ENCODE measurements around the gene SAP30. TPM values are rescaled to one million over a fixed set of nuclear protein-coding genes. Genes with fewer than 3 reads are reported as not detected.

SAP30 gene
- total RNA-seq, 1 experiment from 2014 or later = 13.5 TPM

DNA sequence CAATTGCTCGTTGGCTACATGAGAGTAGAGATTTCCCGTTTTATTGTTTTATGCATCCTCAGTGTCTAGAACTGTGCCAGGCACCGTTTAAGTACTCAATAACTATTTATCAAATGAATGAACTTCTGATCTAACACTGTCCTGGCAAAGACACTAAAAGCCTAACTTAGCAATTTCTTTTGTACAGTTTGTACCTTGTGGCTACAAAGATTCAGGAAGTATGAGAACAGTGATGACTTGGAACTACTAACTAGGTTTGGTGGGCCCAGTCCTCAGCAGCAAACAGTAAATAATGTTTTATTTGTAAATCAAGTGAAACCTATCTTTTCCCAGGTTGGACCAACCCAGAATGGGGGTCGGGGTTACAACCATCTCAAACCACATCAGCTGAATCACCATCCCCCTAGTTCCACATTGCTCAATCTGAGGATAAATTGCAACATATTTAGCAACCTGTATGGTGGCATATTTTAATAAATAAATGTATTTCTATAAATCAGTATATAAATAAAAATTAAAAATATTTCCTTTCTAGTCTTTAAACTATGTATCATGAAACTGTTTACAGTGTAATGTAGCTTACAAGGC lies 40.4 kb downstream of the SAP30 start:
- Histone ChIP-seq H2BK120ac (ENCODE audit: low read depth, low read length, poor library complexity, severe bottlenecking) (no peak overlapping the region), H4K5ac (ENCODE audit: insufficient read length, low read depth, low read length) (no peak overlapping the region), H3K18ac (ENCODE audit: insufficient read length, low read depth, low read length) (no peak overlapping the region), H2AFZ (ENCODE audit: low read length) (no peak overlapping the region), H3K14ac (ENCODE audit: insufficient read depth, low read length) (no peak overlapping the region), H3K9me3 (ENCODE audit: control insufficient read depth, low read depth, low read length) (no peaks in the 10 kb centered on the region), H3K27ac (ENCODE audit: insufficient read length, low read depth, low read length) (no peak overlapping the region), H3T11ph (ENCODE audit: low read length) (no peak overlapping the region), H4K20me1 (ENCODE audit: control insufficient read depth, insufficient read depth, insufficient read length) (no peaks in the 10 kb centered on the region), H3K23ac (ENCODE audit: insufficient read length, low read depth, low read length) (no peak overlapping the region), H2AK5ac (ENCODE audit: insufficient read length, low read length) (no peak overlapping the region), H3K23me2 (ENCODE audit: insufficient read length, low read depth, low read length, poor library complexity, severe bottlenecking) (no peaks in the 10 kb centered on the region), H3K9ac (ENCODE audit: extremely low read depth, insufficient read length, low read length) (no peak overlapping the region), H3K56ac (ENCODE audit: insufficient read length, low read depth, low read length) (no peak overlapping the region), H2BK12ac (ENCODE audit: insufficient read length, low read depth, low read length) (no peak overlapping the region), H3K4me2 (ENCODE audit: insufficient read depth, insufficient read length, low read length) (no peak overlapping the region), H3K27me3 (ENCODE audit: insufficient read depth, low read length) (no peaks in the 10 kb centered on the region), H3K4ac (ENCODE audit: low read depth, low read length) (no peak overlapping the region), H2BK15ac (ENCODE audit: low read depth, low read length) (no peak overlapping the region), H3K4me1 (ENCODE audit: insufficient read depth, low read length) (no peaks in the 10 kb centered on the region), H2BK5ac (ENCODE audit: insufficient read length, low read length) (no peak overlapping the region), H4K91ac (ENCODE audit: insufficient read length, low read depth, low read length) (no peak overlapping the region), H3K79me1 (ENCODE audit: insufficient read depth, low read depth, low read length, poor library complexity, severe bottlenecking) (no peaks in the 10 kb centered on the region), H3K79me2 (ENCODE audit: insufficient read depth, low read length) (no peaks in the 10 kb centered on the region), H2BK20ac (ENCODE audit: low read depth, low read length, poor library complexity, severe bottlenecking) (no peak overlapping the region), H4K8ac (replicated peaks; ENCODE audit: insufficient read length, low read depth, low read length) (no peak overlapping the region)
- H3K4me3 Mint-ChIP-seq = no peak overlapping the region
- DNase-seq = no peak
- no peaks in the 10 kb centered on the region for H3K4me1 Mint-ChIP-seq
- no peaks in the 10 kb centered on the region for H3K9me3 Mint-ChIP-seq
- no peaks in the 10 kb centered on the region for H3K27me3 Mint-ChIP-seq (ENCODE audit: low read depth)
- H3K36me3 Mint-ChIP-seq (ENCODE audit: insufficient read depth in 1 of 3, low read depth in 3 of 3) = no peaks in the 10 kb centered on the region
- H3K27ac Mint-ChIP-seq = no peak overlapping the region
- TF ChIP-seq CTCF (conservative IDR thresholded peaks at IDR 0.05) = no peak
- no CpG with 5 or more reads among the region's 4 CpGs for WGBS (ENCODE audit: extremely low coverage, insufficient read length, low lambda C conversion rate)
